Kidney epithelial cell (primary cell): ENCODE data around the gene RIN3. TPM values are rescaled to one million over a fixed set of nuclear protein-coding genes. Genes with fewer than 3 reads are reported as not detected.

Experiments
- DNase-seq: peaks from one replicate; pipeline ENCODE4 v3.0.0-alpha.2; 2010; ENCODE audit warnings: low read depth
- H3K27me3 ChIP-seq: 2 replicates; pipeline ENCODE4 v1.6.0; 2011; ENCODE audit warnings: low read length; ENCODE audit not compliant: control insufficient read depth, insufficient read depth
- H3K36me3 ChIP-seq: 2 replicates; pipeline ENCODE4 v1.5.1; 2011; ENCODE audit warnings: low read length; ENCODE audit not compliant: control insufficient read depth, insufficient read depth
- H3K4me3 ChIP-seq: 2 replicates; pipeline ENCODE4 v1.5.1; 2011; ENCODE audit warnings: low read depth, mild to moderate bottlenecking, control low read depth, low read length
- CTCF ChIP-seq: IDR thresholded peaks from 2 replicates; pipeline ENCODE4 v1.5.1; 2011; ENCODE audit warnings: mild to moderate bottlenecking, moderate library complexity, low read length, control low read depth, inconsistent platforms; ENCODE audit not compliant: insufficient read depth, poor library complexity, severe bottlenecking
- total RNA-seq: library from RNA; depleted of rRNA; stranded (reverse); fragments of >200 nt; gene quantifications from 2 replicates; pipeline ENCODE4 v1.2.3, GENCODE V29; 2015

The RIN3 gene
- total RNA-seq, 1 donor from 2014 or later, result 6.0 TPM

GRCh38 chr14:92578511-92578910, 64.9 kb downstream of the RIN3 start:
- no peak for DNase-seq
- no peak overlapping the region for H3K4me3 ChIP-seq
- TF ChIP-seq CTCF, result no peak
- H3K27me3 ChIP-seq, result no peaks in the 10 kb centered on the region
- peaks cover 1% of the 10 kb centered on the region for H3K36me3 ChIP-seq

GRCh38 chr14:92579244-92579936, 65.8 kb downstream of the RIN3 start:
- no peak for DNase-seq
- H3K4me3 ChIP-seq, result no peak overlapping the region
- no peak for TF ChIP-seq CTCF
- H3K27me3 ChIP-seq, result no peaks in the 10 kb centered on the region
- peaks cover 1% of the 10 kb centered on the region for H3K36me3 ChIP-seq

GRCh38 chr14:92581206-92581605, 67.6 kb downstream of the RIN3 start:
- Histone ChIP-seq H3K36me3 (peaks cover 1% of the 10 kb centered on the region), H3K4me3 (no peak overlapping the region), H3K27me3 (no peaks in the 10 kb centered on the region)
- no peak for TF ChIP-seq CTCF
- no peak for DNase-seq

- DNase-seq, result no peak
- no peaks in the 10 kb centered on the region for H3K27me3 ChIP-seq
- H3K36me3 ChIP-seq, result peaks cover 1% of the 10 kb centered on the region
- no peak overlapping the region for H3K4me3 ChIP-seq
- TF ChIP-seq CTCF, result no peak
Observed at GRCh38 chr14:92581966-92582566, 68.5 kb downstream of the RIN3 start.

- no peak for DNase-seq
- no peak for TF ChIP-seq CTCF
Observed at GRCh38 chr14:92582706-92583452, 69.3 kb downstream of the RIN3 start.

GRCh38 chr14:92584220-92584619, 70.6 kb downstream of the RIN3 start:
- Histone ChIP-seq H3K27me3 (no peaks in the 10 kb centered on the region), H3K36me3 (peaks cover 1% of the 10 kb centered on the region), H3K4me3 (no peak overlapping the region)
- TF ChIP-seq CTCF, result no peak
- no peak for DNase-seq

More at GRCh38 chr14:92582706-92583452, 69.3 kb downstream of the RIN3 start:
- no peaks in the 10 kb centered on the region for H3K27me3 ChIP-seq
- H3K4me3 ChIP-seq, result no peak overlapping the region
- peaks cover 1% of the 10 kb centered on the region for H3K36me3 ChIP-seq
